Vagina (tissue), 2 donors: ENCODE data around the gene KATNB1.

Experiments
- CTCF ChIP-seq, 3 experiments: fragments of 450-650 bp in 2 of 3; fragments of 200-600 bp in 1 of 3; sonication (generic) in 1 of 3; IDR thresholded peaks; one replicate each; pipeline ENCODE4 v1.5.1; 2017 to 2019; ENCODE audit warnings: antibody characterized with exemption in 3 of 3, mild to moderate bottlenecking in 2 of 3, moderate library complexity in 2 of 3
- POLR2A ChIP-seq, 2 donors: fragments of 450-650 bp; IDR thresholded peaks; one replicate each; pipeline ENCODE4 v1.6.1; 2017; ENCODE audit warnings: antibody characterized with exemption in 2 of 2, mild to moderate bottlenecking in 2 of 2, moderate library complexity in 2 of 2

GRCh38 chr16:57743886-57744641 lies 8.5 kb downstream of the KATNB1 start:
- TF ChIP-seq CTCF (IDR thresholded peaks at IDR 0.05) (no peak), POLR2A (IDR thresholded peaks at IDR 0.05) (no peak)
